Activated CD8-positive, alpha-beta T cell treated with anti-CD3 and anti-CD28 coated beads for 36 hours (primary cell): ENCODE results near the gene VAV2. TPM values are rescaled to one million over a fixed set of nuclear protein-coding genes. Genes with fewer than 3 reads are reported as not detected.

ENCODE experiments used
- ATAC-seq: fragments of 200-7000 bp; cut with Tn5 transposase; one replicate; pipeline ENCODE4 v1.10.0; 2021; ENCODE audit warnings: mild to moderate bottlenecking, moderate library complexity
- CTCF ChIA-PET: fragments of 350-600 bp; sonication (Branson Sonifier 250); formaldehyde crosslinking; loops from one replicate; lab custom pipeline; 2021; ENCODE audit warnings: antibody characterized with exemption; lab: Charles Lee
- POLR2A ChIA-PET: fragments of 350-600 bp; sonication (Branson Sonifier 250); formaldehyde crosslinking; loops from one replicate; lab custom pipeline; 2021; ENCODE audit warnings: antibody characterized with exemption; lab: Charles Lee
- DNase-seq: peaks from one replicate; pipeline ENCODE4 v3.0.0-alpha.2; 2020
- H3K27ac Mint-ChIP-seq: one replicate; pipeline ENCODE4 v1.8.0; 2021; ENCODE audit warnings: mild to moderate bottlenecking, mixed read lengths
- H3K27me3 Mint-ChIP-seq: one replicate; pipeline ENCODE4 v1.8.0; 2021; ENCODE audit warnings: mixed read lengths
- H3K36me3 Mint-ChIP-seq: one replicate; pipeline ENCODE4 v1.8.0; 2021; ENCODE audit warnings: low read depth, mixed read lengths
- H3K4me1 Mint-ChIP-seq: one replicate; pipeline ENCODE4 v1.8.0; 2021; ENCODE audit warnings: low read depth, mixed read lengths
- H3K4me3 Mint-ChIP-seq: one replicate; pipeline ENCODE4 v1.8.0; 2021; ENCODE audit warnings: mild to moderate bottlenecking, moderate library complexity, mixed read lengths
- H3K9me3 Mint-ChIP-seq: one replicate; pipeline ENCODE4 v1.8.0; 2021; ENCODE audit warnings: mixed read lengths
- CTCF ChIP-seq: fragments of 200-600 bp; IDR thresholded peaks from one replicate; pipeline ENCODE4 v1.8.0; 2022; ENCODE audit warnings: antibody characterized with exemption, mild to moderate bottlenecking
- intact Hi-C: fragments of 100-400 bp; cut with micrococcal nuclease; formaldehyde crosslinking; loops from one replicate; pipeline ENCODE4 v1.10.0; 2022
- total RNA-seq, 2 experiments: library from RNA; stranded (reverse); gene quantifications; one replicate each; pipeline ENCODE4 v1.2.3, GENCODE V29; 2021

VAV2 gene
- total RNA-seq, 2 experiments from 2014 or later, result 5.1 to 5.4 TPM

GRCh38 chr9:133786907-133787753 lies 205.0 kb downstream of the VAV2 start:
- peaks cover 2% of the 10 kb centered on the region for H3K27me3 Mint-ChIP-seq
- intact Hi-C loops, result no loop called here
- H3K9me3 Mint-ChIP-seq, result no peaks in the 10 kb centered on the region
- ATAC-seq, result no peak
- no peak for TF ChIP-seq CTCF
- H3K27ac Mint-ChIP-seq, result no peak overlapping the region
- H3K4me1 Mint-ChIP-seq, result no peaks in the 10 kb centered on the region
- DNase-seq, result no peak
- H3K36me3 Mint-ChIP-seq, result no peaks in the 10 kb centered on the region
- ChIA-PET POLR2A (no interaction called here), CTCF (no interaction called here)
- no peak overlapping the region for H3K4me3 Mint-ChIP-seq

- Mint-ChIP-seq H3K4me1 (no peaks in the 10 kb centered on the region), H3K27me3 (peaks cover 1% of the 10 kb centered on the region), H3K9me3 (no peaks in the 10 kb centered on the region), H3K4me3 (no peak overlapping the region), H3K36me3 (no peaks in the 10 kb centered on the region), H3K27ac (no peak overlapping the region)
- ChIA-PET CTCF (no interaction called here), POLR2A (no interaction called here)
- no peak for ATAC-seq
- TF ChIP-seq CTCF, result no peak
- intact Hi-C loops, result no loop called here
- no peak for DNase-seq
Measured at GRCh38 chr9:133786371-133786753, 205.8 kb downstream of the VAV2 start.

- no peaks in the 10 kb centered on the region for H3K36me3 Mint-ChIP-seq
- no peak overlapping the region for H3K4me3 Mint-ChIP-seq
- ATAC-seq (no peak), DNase-seq (no peak)
- H3K9me3 Mint-ChIP-seq, result no peaks in the 10 kb centered on the region
- ChIA-PET POLR2A (no interaction called here), CTCF (no interaction called here)
- intact Hi-C loops, result no loop called here
- H3K27ac Mint-ChIP-seq, result no peak overlapping the region
- no peak for TF ChIP-seq CTCF
- no peaks in the 10 kb centered on the region for H3K4me1 Mint-ChIP-seq
- peaks cover 1% of the 10 kb centered on the region for H3K27me3 Mint-ChIP-seq
Measured at GRCh38 chr9:133785753-133786370, 206.3 kb downstream of the VAV2 start.

- DNase-seq (no peak), ATAC-seq (no peak)
- ChIA-PET POLR2A (no interaction called here), CTCF (interaction anchor here (1.3 to 4.6 kb wide), 2 partner anchors 9 to 210 kb away, joined by 4 to 122 read pairs; no protein-coding TSS in a partner anchor)
- Mint-ChIP-seq H3K4me3 (no peak overlapping the region), H3K27me3 (peaks cover 1% of the 10 kb centered on the region), H3K4me1 (no peaks in the 10 kb centered on the region), H3K36me3 (no peaks in the 10 kb centered on the region), H3K27ac (no peak overlapping the region), H3K9me3 (no peaks in the 10 kb centered on the region)
- TF ChIP-seq CTCF, result no peak
- intact Hi-C loops, result no loop called here
Measured at GRCh38 chr9:133784731-133785561, 207.2 kb downstream of the VAV2 start.
